BLaER1 treated with 17β-estradiol and CSF1 and Interleukin-3, amounts not matched to agents 10 nM and 100 nM (cell line): ENCODE measurements around the gene STMN3.

Source experiments
- H3K27ac ChIP-seq, 11 experiments: shearing (Covaris generic); formaldehyde crosslinking; 2 replicates each; pipeline ENCODE4 v1.8.1; 2022
- H3K27me3 ChIP-seq, 11 experiments: shearing (Covaris generic); formaldehyde crosslinking; 2 replicates each; pipeline ENCODE4 v1.8.1; 2022
- H3K36me3 ChIP-seq, 11 experiments: shearing (Covaris generic); formaldehyde crosslinking; 2 replicates each; pipeline ENCODE4 v1.8.1; 2022
- H3K4me1 ChIP-seq, 10 experiments: shearing (Covaris generic); formaldehyde crosslinking; 2 replicates each; pipeline ENCODE4 v1.8.1; 2022
- H3K4me2 ChIP-seq, 11 experiments: shearing (Covaris generic); formaldehyde crosslinking; 2 replicates each; pipeline ENCODE4 v1.8.1; 2022
- H3K4me3 ChIP-seq, 10 experiments: shearing (Covaris generic); formaldehyde crosslinking; 2 replicates each; pipeline ENCODE4 v1.8.1; 2022
- H3K9ac ChIP-seq, 11 experiments: shearing (Covaris generic); formaldehyde crosslinking; 2 replicates each; pipeline ENCODE4 v1.8.1; 2022
- H3K9me3 ChIP-seq, 11 experiments: shearing (Covaris generic); formaldehyde crosslinking; replicated peaks in 1 of 11; 2 replicates each; pipeline ENCODE4 v1.8.1; 2022
- H4K20me1 ChIP-seq, 11 experiments: shearing (Covaris generic); formaldehyde crosslinking; 2 replicates each; pipeline ENCODE4 v1.8.1; 2022
- Cebpa-rat ChIP-seq, 11 experiments: shearing (Covaris generic); IDR thresholded peaks; 2 replicates each; pipeline ENCODE4 v1.8.1; 2022

The STMN3 gene

DNA sequence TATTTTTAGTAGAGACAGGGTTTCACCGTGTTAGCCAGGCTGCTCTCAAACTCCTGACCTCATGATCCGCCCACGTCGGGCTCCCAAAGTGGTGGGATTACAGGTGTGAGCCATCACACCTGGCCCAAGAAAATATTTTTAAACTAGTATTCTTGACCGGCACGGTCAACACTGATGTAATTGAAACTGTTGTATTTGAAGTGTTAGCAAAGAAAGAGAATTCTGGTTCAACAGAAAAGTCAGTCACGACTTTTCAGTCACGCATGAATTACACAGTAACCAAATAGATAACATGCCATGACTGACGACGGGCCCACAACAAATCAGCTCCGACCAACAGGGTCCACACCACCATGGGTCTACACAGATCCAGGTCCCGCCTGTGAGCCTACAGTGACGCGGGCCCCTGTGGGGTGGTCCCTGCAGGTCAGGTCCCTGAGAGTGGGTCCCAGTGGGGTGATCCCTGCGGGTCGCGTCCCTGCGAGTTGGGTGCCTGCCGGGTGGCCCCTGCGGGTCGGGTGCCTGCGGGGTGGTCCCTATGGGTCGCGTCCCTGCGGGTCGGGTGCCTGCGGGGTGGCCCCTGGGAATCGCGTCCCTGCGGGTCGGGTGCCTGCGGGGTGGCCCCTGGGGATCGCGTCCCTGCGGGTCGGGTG lies 27.3 kb downstream of the STMN3 start:
- TF ChIP-seq Cebpa-rat (IDR thresholded peaks at IDR 0.05): no peak
- peaks cover 31 to 78% (median 64%) of the 10 kb centered on the region in 10 experiments for H3K4me1 ChIP-seq
- peaks cover 0 to 23% (median 10%) of the 10 kb centered on the region in 11 experiments; a peak in 10 of 22 replicates for H3K36me3 ChIP-seq
- peak overlapping the region; percentile 83 to 97 (median 94) for H3K4me2 ChIP-seq
- no peaks in the 10 kb centered on the region for H3K9me3 ChIP-seq
- H3K27me3 ChIP-seq: no peaks in the 10 kb centered on the region
- peak overlapping the region; percentile 95 to 100 (median 99) for H3K27ac ChIP-seq
- peak overlapping the region; percentile 95 to 99 (median 98) for H3K9ac ChIP-seq
- peaks cover 5 to 29% (median 17%) of the 10 kb centered on the region in 11 experiments; a peak in 16 of 22 replicates for H4K20me1 ChIP-seq
- peak overlapping the region; percentile 77 to 99 (median 96) for H3K4me3 ChIP-seq

GRCh38 chr20:63624486-63624885 lies 28.7 kb downstream of the STMN3 start:
- Histone ChIP-seq H3K36me3 (peaks cover 1 to 25% (median 10%) of the 10 kb centered on the region in 11 experiments; a peak in 16 of 22 replicates), H3K4me3 (no peak overlapping the region), H3K9me3 (no peaks in the 10 kb centered on the region), H3K4me1 (peaks cover 36 to 81% (median 71%) of the 10 kb centered on the region in 10 experiments), H3K9ac (peak overlapping the region in 2 of 11 experiments; percentile 3 to 13; a peak in 1 of 22 replicates), H3K27me3 (no peaks in the 10 kb centered on the region), H3K4me2 (peak overlapping the region in 10 of 11 experiments; percentile 5 to 97 (median 93); a peak in 18 of 22 replicates), H4K20me1 (peaks cover 16 to 44% (median 31%) of the 10 kb centered on the region in 11 experiments; a peak in 18 of 22 replicates), H3K27ac (0 out of 22 replicates have a peak overlapping the region, but pooled peaks of 1 of the 11 experiments have one; percentile 25)
- TF ChIP-seq Cebpa-rat (IDR thresholded peaks at IDR 0.05): peak; percentile 18 to 99 (median 94); a peak in 19 of 22 replicates

GRCh38 chr20:63622732-63623131 lies 30.5 kb downstream of the STMN3 start:
- no peaks in the 10 kb centered on the region for H3K9me3 ChIP-seq
- no peak overlapping the region for H3K27ac ChIP-seq
- no peak overlapping the region for H3K9ac ChIP-seq
- TF ChIP-seq Cebpa-rat (IDR thresholded peaks at IDR 0.05): no peak
- H3K4me3 ChIP-seq: no peak overlapping the region
- H3K27me3 ChIP-seq: no peaks in the 10 kb centered on the region
- peaks cover 20 to 61% (median 49%) of the 10 kb centered on the region in 11 experiments; a peak in 19 of 22 replicates for H4K20me1 ChIP-seq
- H3K36me3 ChIP-seq: peaks cover 19 to 42% (median 28%) of the 10 kb centered on the region in 11 experiments
- peak overlapping the region in 7 of 11 experiments; percentile 4 to 92 (median 31); a peak in 9 of 22 replicates for H3K4me2 ChIP-seq
- peaks cover 22 to 86% (median 65%) of the 10 kb centered on the region in 10 experiments for H3K4me1 ChIP-seq

DNA sequence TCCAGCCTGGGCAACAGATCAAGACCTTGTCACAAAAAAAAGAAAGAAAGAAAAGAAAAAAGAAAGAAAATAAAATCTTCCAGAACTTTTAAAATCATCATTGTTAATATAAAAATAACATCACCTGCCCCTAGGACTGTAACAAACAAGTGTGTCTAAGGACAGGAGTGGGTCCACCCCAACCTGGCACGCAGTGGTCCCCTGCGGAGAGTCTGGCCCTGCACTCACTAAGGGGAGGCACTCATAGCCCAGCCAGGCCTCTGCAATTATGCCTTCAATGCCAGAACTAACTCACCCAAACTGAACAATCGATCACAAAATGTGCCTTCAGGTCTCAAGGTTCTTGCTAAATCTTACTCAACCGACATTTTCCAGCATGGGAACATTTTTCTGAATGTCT lies 31.1 kb downstream of the STMN3 start:
- TF ChIP-seq Cebpa-rat (IDR thresholded peaks at IDR 0.05): no peak
- Histone ChIP-seq H4K20me1 (peaks cover 24 to 66% (median 52%) of the 10 kb centered on the region in 11 experiments; a peak in 19 of 22 replicates), H3K4me1 (peaks cover 22 to 92% (median 65%) of the 10 kb centered on the region in 10 experiments), H3K4me2 (peak overlapping the region in 4 of 11 experiments; percentile 4 to 92 (median 35); a peak in 4 of 22 replicates), H3K27ac (no peak overlapping the region), H3K9ac (no peak overlapping the region; a peak in 1 of 22 replicates), H3K9me3 (no peaks in the 10 kb centered on the region), H3K4me3 (no peak overlapping the region), H3K27me3 (no peaks in the 10 kb centered on the region), H3K36me3 (peaks cover 25 to 49% (median 34%) of the 10 kb centered on the region in 11 experiments)

DNA sequence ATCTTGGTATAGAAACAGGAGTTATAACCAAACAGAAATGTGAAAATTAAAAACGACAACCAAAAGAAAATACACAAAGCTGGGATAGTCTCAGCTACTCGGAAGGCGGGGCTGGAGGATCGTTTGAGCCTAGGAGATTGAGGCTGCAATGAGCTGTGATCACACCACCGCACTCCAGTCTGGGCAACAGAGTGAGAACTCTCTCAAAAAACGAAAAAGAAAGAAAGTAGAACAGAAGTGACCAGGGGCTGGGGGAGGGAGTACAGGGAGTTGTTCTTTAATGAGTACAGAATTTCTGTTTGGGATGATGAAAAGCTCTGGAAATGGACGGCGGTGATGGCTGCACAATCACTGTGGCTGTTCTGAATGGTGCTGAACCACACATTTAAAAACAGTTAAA lies 32.2 kb downstream of the STMN3 start:
- Histone ChIP-seq H4K20me1 (peaks cover 24 to 76% (median 52%) of the 10 kb centered on the region in 11 experiments; a peak in 19 of 22 replicates), H3K4me1 (peaks cover 22 to 93% (median 64%) of the 10 kb centered on the region in 10 experiments), H3K27me3 (no peaks in the 10 kb centered on the region), H3K9me3 (no peaks in the 10 kb centered on the region), H3K27ac (no peak overlapping the region), H3K36me3 (peaks cover 36 to 60% (median 45%) of the 10 kb centered on the region in 11 experiments), H3K4me2 (peak overlapping the region in 9 of 11 experiments; percentile 17 to 57 (median 44); a peak in 12 of 22 replicates), H3K4me3 (no peak overlapping the region), H3K9ac (peak overlapping the region in 1 of 11 experiments; percentile 4; a peak in 2 of 22 replicates)
- TF ChIP-seq Cebpa-rat (IDR thresholded peaks at IDR 0.05): no peak

DNA sequence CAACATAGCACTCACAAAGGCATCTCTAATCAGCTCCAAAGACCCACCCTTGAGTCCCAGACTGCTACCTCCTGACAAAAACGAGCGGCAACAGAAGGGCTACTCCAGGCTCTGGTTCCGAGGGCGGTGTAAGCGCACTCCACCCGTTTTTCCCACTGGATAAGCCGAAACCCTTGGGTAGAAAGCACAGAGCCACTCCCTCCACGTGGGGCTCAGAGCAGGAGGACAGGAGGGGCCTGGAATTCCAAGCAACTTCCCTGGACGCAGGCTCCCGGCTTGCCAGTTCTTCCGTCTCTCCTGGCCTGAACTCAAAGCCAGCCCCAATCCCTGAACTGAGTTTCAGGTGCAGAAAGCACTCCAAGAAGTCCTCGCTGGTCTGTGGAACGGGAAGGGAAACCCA lies 33.7 kb downstream of the STMN3 start:
- no peak for TF ChIP-seq Cebpa-rat (IDR thresholded peaks at IDR 0.05)

GRCh38 chr20:63619086-63619485 lies 34.1 kb downstream of the STMN3 start:
- peak overlapping the region in 2 of 11 experiments; percentile 2 to 29; a peak in 1 of 22 replicates for H3K9ac ChIP-seq

More for the DNA sequence above, 33.7 kb downstream of the STMN3 start:
- no peak overlapping the region for H3K4me3 ChIP-seq
- peaks cover 46 to 74% (median 55%) of the 10 kb centered on the region in 11 experiments for H3K36me3 ChIP-seq
- H3K27ac ChIP-seq: peak overlapping the region in 1 of 11 experiments; percentile 35; a peak in 1 of 22 replicates
- peak overlapping the region in 9 of 11 experiments; percentile 28 to 57 (median 44); a peak in 16 of 22 replicates for H3K4me2 ChIP-seq
- H3K9ac ChIP-seq: peak overlapping the region in 2 of 11 experiments; percentile 28 to 33; a peak in 2 of 22 replicates
- peaks cover 10 to 91% (median 61%) of the 10 kb centered on the region in 10 experiments; a peak in 19 of 20 replicates for H3K4me1 ChIP-seq
- peaks cover 24 to 82% (median 55%) of the 10 kb centered on the region in 11 experiments; a peak in 19 of 22 replicates for H4K20me1 ChIP-seq
- H3K27me3 ChIP-seq: no peaks in the 10 kb centered on the region
- H3K9me3 ChIP-seq: peaks cover 0 to 12% (median 5%) of the 10 kb centered on the region in 11 experiments; a peak in 10 of 22 replicates

GRCh38 chr20:63618291-63618980 lies 34.8 kb downstream of the STMN3 start:
- H3K9me3 ChIP-seq: peaks cover 0 to 13% (median 5%) of the 10 kb centered on the region in 11 experiments; a peak in 10 of 22 replicates
- peak overlapping the region in 1 of 11 experiments; percentile 12; a peak in 1 of 22 replicates for H3K27ac ChIP-seq
- no peak for TF ChIP-seq Cebpa-rat (IDR thresholded peaks at IDR 0.05)
- H3K4me1 ChIP-seq: peaks cover 13 to 89% (median 60%) of the 10 kb centered on the region in 10 experiments
- peaks cover 29 to 86% (median 60%) of the 10 kb centered on the region in 11 experiments; a peak in 19 of 22 replicates for H4K20me1 ChIP-seq
- H3K9ac ChIP-seq: peak overlapping the region in 1 of 11 experiments; percentile 29; a peak in 1 of 22 replicates
- no peak overlapping the region for H3K4me3 ChIP-seq
- 0 out of 22 replicates have a peak overlapping the region, but pooled peaks of 1 of the 11 experiments have one; percentile 2 for H3K4me2 ChIP-seq
- H3K27me3 ChIP-seq: no peaks in the 10 kb centered on the region
- peaks cover 46 to 70% (median 53%) of the 10 kb centered on the region in 11 experiments for H3K36me3 ChIP-seq

More at GRCh38 chr20:63619086-63619485, 34.1 kb downstream of the STMN3 start:
- H3K4me1 ChIP-seq: peaks cover 10 to 89% (median 59%) of the 10 kb centered on the region in 10 experiments; a peak in 19 of 20 replicates
- H3K27ac ChIP-seq: no peak overlapping the region; a peak in 1 of 22 replicates
- peaks cover 46 to 73% (median 55%) of the 10 kb centered on the region in 11 experiments for H3K36me3 ChIP-seq
- no peak overlapping the region for H3K4me3 ChIP-seq
- H3K9me3 ChIP-seq: peaks cover 0 to 13% (median 5%) of the 10 kb centered on the region in 11 experiments; a peak in 10 of 22 replicates
- H3K4me2 ChIP-seq: peak overlapping the region in 3 of 11 experiments; percentile 38 to 54 (median 45); a peak in 1 of 22 replicates
- no peak for TF ChIP-seq Cebpa-rat (IDR thresholded peaks at IDR 0.05)
- peaks cover 24 to 82% (median 55%) of the 10 kb centered on the region in 11 experiments; a peak in 19 of 22 replicates for H4K20me1 ChIP-seq
- H3K27me3 ChIP-seq: no peaks in the 10 kb centered on the region
